Esophagus muscularis mucosa (tissue), 4 donors: ENCODE measurements around the gene CCDC9B. TPM values are rescaled to one million over a fixed set of nuclear protein-coding genes. Genes with fewer than 3 reads are reported as not detected.

Experiments
- DNase-seq: peaks from one replicate; pipeline ENCODE4 v3.0.0-alpha.2; 2017; ENCODE audit errors: extremely low spot score
- H3K27ac ChIP-seq, 4 donors: fragments of 200-600 bp; sonication (generic); replicated peaks in 1 of 4; 1 replicate in 3 of 4; 2 replicates in 1 of 4; pipeline ENCODE4 v1.5.1; 2016 to 2019; ENCODE audit warnings: mild to moderate bottlenecking in 1 of 4
- H3K27me3 ChIP-seq, 4 donors: fragments of 200-600 bp; sonication (generic); one replicate each; pipeline versions ENCODE4 v1.5.1 to v1.6.0; 2016 to 2019
- H3K36me3 ChIP-seq, 4 donors: fragments of 200-600 bp; sonication (generic); one replicate each; pipeline ENCODE4 v1.5.1; 2016 to 2019
- H3K4me1 ChIP-seq, 4 donors: fragments of 200-600 bp; sonication (generic); one replicate each; pipeline ENCODE4 v1.5.1; 2016 to 2019
- H3K4me3 ChIP-seq, 4 donors: fragments of 200-600 bp; sonication (generic); 1 replicate in 2 of 4; 2 replicates in 2 of 4; pipeline ENCODE4 v1.5.1; 2016 to 2019; ENCODE audit warnings: mild to moderate bottlenecking in 4 of 4, moderate library complexity in 1 of 4
- H3K9me3 ChIP-seq, 4 donors: fragments of 200-600 bp; sonication (generic); 1 replicate in 3 of 4; 2 replicates in 1 of 4; pipeline ENCODE4 v1.5.1; 2016 to 2019
- CTCF ChIP-seq, 3 experiments: fragments of 200-600 bp in 2 of 3; fragments of 450-650 bp in 1 of 3; sonication (generic) in 2 of 3; IDR thresholded peaks; one replicate each; pipeline ENCODE4 v1.5.1; 2017 to 2019; ENCODE audit warnings: antibody characterized with exemption in 3 of 3, mild to moderate bottlenecking in 2 of 3, moderate library complexity in 1 of 3
- EP300 ChIP-seq: sonication (generic); formaldehyde crosslinking; IDR thresholded peaks from one replicate; pipeline ENCODE4 v1.6.1; 2017; ENCODE audit warnings: antibody characterized with exemption
- POLR2A ChIP-seq: fragments of 450-650 bp; IDR thresholded peaks from one replicate; pipeline ENCODE4 v1.6.1; 2017; ENCODE audit warnings: antibody characterized with exemption, moderate library complexity, mild to moderate bottlenecking, low read depth
- POLR2AphosphoS5 ChIP-seq, 2 donors: sonication (generic); formaldehyde crosslinking; IDR thresholded peaks; one replicate each; pipeline ENCODE4 v1.6.1; 2017; ENCODE audit warnings: antibody characterized with exemption in 2 of 2
- WGBS: methylation state at CpG from one replicate; pipeline ENCODE4 v1.1.5; 2018; 5-methylcytosine and 5-hydroxymethylcytosine counted together
- intact Hi-C: fragments of 100-400 bp; cut with DNase I; formaldehyde crosslinking; loops from one replicate; pipeline ENCODE4 v1.15.1; 2023
- total RNA-seq, 4 donors: library from RNA; depleted of rRNA; stranded (reverse); fragments of >200 nt; gene quantifications; one replicate each; pipeline versions ENCODE4 v1.1.0 to v1.2.1, GENCODE V29; 2016

The CCDC9B gene
- total RNA-seq, 4 donors from 2014 or later: 22.9 to 82.6 (median 56.3) TPM

- H3K27ac ChIP-seq: peak overlapping the region in 2 of 4 donors; percentile 95 to 98
Measured at GRCh38 chr15:40320409-40320808, 20.3 kb downstream of the CCDC9B start.

GRCh38 chr15:40317580-40317979 is 23.2 kb downstream of the CCDC9B start:
- no peak overlapping the region for H3K27ac ChIP-seq
- H3K9me3 ChIP-seq: no peaks in the 10 kb centered on the region
- no peaks in the 10 kb centered on the region for H3K36me3 ChIP-seq
- intact Hi-C loops: loop anchor here (5.0 kb wide), 1 partner anchor 35 kb away; the partner anchor contains the start of gene ANKRD63
- no peak for DNase-seq
- H3K4me3 ChIP-seq: no peak overlapping the region
- TF ChIP-seq CTCF (IDR thresholded peaks at IDR 0.05): no peak
- TF ChIP-seq POLR2A: no peak
- H3K4me1 ChIP-seq: peaks cover 0 to 33% (median 27%) of the 10 kb centered on the region in 4 donors
- H3K27me3 ChIP-seq: no peaks in the 10 kb centered on the region
- 66% methylated on average over 4 of the region's 4 CpGs for WGBS

More at GRCh38 chr15:40320409-40320808, 20.3 kb downstream of the CCDC9B start:
- DNase-seq: no peak
- H3K27me3 ChIP-seq: no peaks in the 10 kb centered on the region
- 91% methylated on average over 1 of the region's 1 CpG for WGBS
- H3K9me3 ChIP-seq: no peaks in the 10 kb centered on the region
- intact Hi-C loops: loop anchor here (2.0 to 5.0 kb wide), 2 partner anchors 47 to 102 kb away; no protein-coding TSS in a partner anchor
- no peak for TF ChIP-seq CTCF (IDR thresholded peaks at IDR 0.05)
- TF ChIP-seq POLR2A: no peak
- TF ChIP-seq POLR2AphosphoS5 (IDR thresholded peaks at IDR 0.05): no peak
- no peak for TF ChIP-seq EP300
- peaks cover 10 to 41% (median 34%) of the 10 kb centered on the region in 4 donors for H3K4me1 ChIP-seq
- H3K4me3 ChIP-seq: no peak overlapping the region
- no peaks in the 10 kb centered on the region for H3K36me3 ChIP-seq

- no peaks in the 10 kb centered on the region for H3K27me3 ChIP-seq
- DNase-seq: no peak
- H3K9me3 ChIP-seq: no peaks in the 10 kb centered on the region
- no peak overlapping the region for H3K27ac ChIP-seq
- WGBS: 88% methylated on average over 3 of the region's 3 CpGs
- no peak overlapping the region for H3K4me3 ChIP-seq
- intact Hi-C loops: loop anchor here (5.0 kb wide), 1 partner anchor 35 kb away; the partner anchor contains the start of gene ANKRD63
- H3K4me1 ChIP-seq: peaks cover 0 to 26% (median 21%) of the 10 kb centered on the region in 4 donors
- TF ChIP-seq EP300: no peak
- no peak for TF ChIP-seq POLR2A
- no peak for TF ChIP-seq POLR2AphosphoS5 (IDR thresholded peaks at IDR 0.05)
- TF ChIP-seq CTCF (IDR thresholded peaks at IDR 0.05): no peak
- H3K36me3 ChIP-seq: no peaks in the 10 kb centered on the region
Measured at GRCh38 chr15:40316931-40317330, 23.8 kb downstream of the CCDC9B start.

- Histone ChIP-seq H3K9me3 (no peaks in the 10 kb centered on the region), H3K27me3 (peaks cover 0 to 4% (median 0%) of the 10 kb centered on the region in 4 donors), H3K4me1 (peaks cover 0 to 11% (median 9%) of the 10 kb centered on the region in 4 donors), H3K36me3 (no peaks in the 10 kb centered on the region), H3K4me3 (no peak overlapping the region), H3K27ac (no peak overlapping the region)
- 83% methylated on average over 4 of the region's 4 CpGs for WGBS
- DNase-seq: no peak
- TF ChIP-seq CTCF (IDR thresholded peaks at IDR 0.05) (no peak), POLR2A (no peak), POLR2AphosphoS5 (IDR thresholded peaks at IDR 0.05) (no peak), EP300 (no peak)
- intact Hi-C loops: loop anchor here (5.0 kb wide), 1 partner anchor 32 kb away; the partner anchor contains the start of gene ANKRD63
Measured at GRCh38 chr15:40314723-40315276, 25.9 kb downstream of the CCDC9B start.
